HG02938 (cell line): ENCODE measurements around the gene C9orf40.
A peak's percentile ranks its signal among the peaks of the same experiment; 100 is the strongest.

Experiments
- ATAC-seq: cut with Tn5 transposase; IDR thresholded peaks from one replicate; pipeline ENCODE4 v1.9.1; 2021; ENCODE audit warnings: mild to moderate bottlenecking, moderate library complexity; ENCODE audit not compliant: unreplicated experiment

The C9orf40 gene, protein sequence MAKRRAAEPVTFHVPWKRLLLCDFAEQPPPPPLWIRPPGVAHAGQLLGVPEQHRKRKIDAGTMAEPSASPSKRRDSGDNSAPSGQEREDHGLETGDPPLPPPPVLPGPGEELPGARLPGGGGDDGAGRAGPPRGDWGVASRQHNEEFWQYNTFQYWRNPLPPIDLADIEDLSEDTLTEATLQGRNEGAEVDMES

DNA sequence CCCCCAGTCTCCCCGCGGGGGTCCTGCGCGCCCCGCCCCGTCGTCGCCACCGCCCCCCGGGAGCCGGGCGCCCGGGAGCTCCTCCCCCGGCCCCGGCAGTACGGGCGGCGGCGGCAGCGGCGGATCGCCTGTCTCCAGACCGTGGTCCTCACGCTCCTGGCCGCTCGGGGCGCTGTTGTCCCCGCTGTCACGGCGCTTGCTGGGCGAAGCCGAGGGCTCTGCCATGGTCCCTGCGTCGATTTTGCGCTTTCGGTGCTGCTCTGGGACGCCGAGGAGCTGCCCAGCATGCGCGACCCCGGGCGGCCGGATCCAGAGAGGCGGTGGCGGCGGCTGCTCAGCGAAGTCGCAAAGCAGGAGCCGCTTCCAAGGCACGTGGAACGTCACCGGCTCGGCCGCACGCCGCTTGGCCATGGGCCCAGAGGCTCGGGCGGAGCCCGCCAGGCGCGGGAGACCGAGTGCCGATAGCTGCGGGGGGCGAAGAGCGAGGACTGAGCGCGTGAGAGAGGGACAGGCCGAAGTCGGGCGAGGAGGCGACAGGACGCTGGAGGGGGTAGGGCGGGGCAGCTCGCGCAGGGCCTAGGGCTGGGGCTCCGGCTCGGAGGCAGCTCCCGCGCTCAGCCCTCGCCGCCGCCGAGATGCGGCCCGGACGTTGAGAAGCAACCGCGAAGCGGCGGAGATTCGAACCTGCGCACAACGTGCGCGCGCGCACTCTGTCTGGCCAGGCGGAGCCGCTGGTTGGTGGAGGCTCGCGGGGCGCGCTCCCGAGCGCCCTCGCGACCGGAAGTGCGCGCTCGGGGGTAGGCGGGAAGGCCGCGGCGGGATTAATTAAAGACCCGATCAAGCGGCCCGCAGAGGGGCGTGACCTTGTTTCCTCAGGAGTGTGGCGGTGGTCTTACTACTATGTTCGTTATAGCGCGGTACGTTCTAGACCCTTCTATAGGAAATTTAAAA is at the start of gene C9orf40:
C9orf40 (minus strand) TSS at position 712 of the 951 bp plus-strand sequence; CDS start at position 411, 301 bp downstream.
- peak; percentile 88 for ATAC-seq

DNA sequence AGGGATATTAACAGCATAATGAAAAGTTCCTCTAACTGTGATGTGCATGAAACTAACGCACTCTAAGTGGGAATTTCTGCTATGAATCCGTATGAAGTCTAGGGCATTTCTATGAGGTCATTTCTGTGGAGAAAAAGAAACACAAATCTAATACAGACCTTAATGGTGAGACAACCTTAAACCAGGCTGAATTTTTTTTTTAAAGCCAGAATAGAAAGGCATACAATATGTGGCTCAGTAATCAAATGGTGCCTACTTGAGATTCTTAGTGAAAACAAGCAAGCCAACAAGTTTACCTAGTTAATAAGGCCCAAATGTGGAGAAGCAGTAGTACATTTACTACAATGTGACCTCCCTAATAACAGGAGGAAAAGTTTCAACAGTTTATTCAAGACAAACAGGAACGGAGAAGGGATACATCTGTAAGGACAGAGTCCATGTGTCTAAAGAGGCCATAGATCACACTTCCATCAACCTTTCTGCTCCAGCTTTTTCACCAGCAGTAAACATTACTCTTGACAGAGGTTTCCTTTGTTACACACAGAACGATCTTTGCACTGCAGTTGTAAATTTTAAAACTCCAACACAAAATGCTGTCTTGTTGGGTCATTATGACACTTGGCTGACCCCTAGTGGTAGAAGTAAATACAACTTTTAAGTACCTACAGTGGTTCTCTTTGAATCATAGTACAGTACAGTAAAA is 49.2 kb upstream of the C9orf40 start:
- ATAC-seq: peak; percentile 88

DNA sequence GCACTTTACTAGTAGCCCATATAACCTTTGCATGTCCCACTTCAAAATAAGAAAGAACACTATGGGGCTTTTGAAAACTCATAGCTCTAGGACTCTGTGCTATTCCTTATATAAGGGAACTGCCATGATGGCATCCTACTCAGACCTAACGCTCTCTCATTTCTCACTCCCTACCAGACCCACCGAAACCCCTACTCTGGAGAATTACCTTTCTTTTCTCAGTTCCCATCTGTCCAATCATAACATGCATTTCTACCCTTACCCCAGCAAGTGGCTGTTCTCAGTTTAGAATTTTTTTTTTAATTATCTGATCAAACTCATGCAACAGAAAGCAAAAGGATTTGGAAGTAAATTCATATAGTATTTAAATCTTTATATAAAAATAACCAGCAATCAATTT is 48.1 kb upstream of the C9orf40 start:
- ATAC-seq: peak; percentile 69

DNA sequence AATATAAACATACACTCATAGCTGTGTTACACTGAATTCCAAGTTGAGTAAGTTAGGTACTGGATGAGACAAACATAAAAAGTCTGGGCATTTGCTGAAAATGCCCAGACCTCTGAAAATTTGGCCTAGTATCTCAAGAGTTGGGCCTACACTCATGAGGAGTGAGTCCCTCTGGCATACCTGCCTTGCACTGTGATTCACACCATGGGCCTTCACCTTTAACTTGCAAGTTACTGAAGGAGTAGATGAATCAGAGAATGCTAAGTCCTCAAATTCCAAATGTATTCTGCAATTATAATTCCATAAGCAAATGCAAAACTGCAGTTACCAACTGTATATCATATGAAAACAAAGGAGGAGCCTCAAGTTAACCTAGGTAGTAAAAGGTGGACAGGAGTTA is 32.3 kb upstream of the C9orf40 start:
- ATAC-seq: no peak

DNA sequence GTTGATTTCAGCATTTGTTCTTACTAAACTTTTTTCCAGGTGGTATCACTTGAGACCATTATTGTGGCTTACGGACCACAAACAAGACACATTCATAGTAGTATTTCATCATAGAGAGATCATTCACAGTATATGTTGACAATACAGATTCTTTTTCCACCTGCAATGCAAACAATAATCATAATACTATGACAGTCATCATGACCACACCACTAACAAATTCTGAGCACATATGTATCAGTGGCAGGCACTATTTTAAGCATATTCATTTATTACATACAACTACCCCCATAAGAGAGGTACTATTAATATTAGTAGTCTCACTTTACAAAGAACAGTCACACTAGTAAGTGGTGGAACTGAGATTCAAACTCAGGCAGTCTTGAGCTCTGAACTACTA is 31.0 kb upstream of the C9orf40 start:
- ATAC-seq: no peak

GRCh38 chr9:74979844-74980243 is 27.1 kb upstream of the C9orf40 start:
- no peak for ATAC-seq

GRCh38 chr9:74977287-74977686 is 24.6 kb upstream of the C9orf40 start:
- ATAC-seq: no peak

- ATAC-seq: no peak
Measured at GRCh38 chr9:74975538-74975937, 22.8 kb upstream of the C9orf40 start.

DNA sequence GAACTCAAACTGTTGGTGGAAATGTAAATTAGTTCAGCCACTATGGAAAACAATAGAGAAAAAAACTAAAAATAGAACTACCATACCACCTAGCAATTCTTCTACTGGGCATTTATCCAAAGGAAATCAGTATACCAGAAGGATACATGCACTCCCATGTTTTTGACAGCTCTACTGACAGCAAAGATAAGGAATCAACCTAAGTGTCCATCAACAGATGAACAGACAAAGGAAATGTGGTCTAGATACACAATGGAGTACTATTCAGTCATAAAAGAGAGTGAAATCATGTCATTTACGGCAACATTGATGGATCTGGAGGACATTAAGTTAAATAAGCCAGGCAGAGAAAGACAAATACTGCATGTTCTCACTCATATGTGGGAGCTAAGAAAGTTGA is 21.8 kb upstream of the C9orf40 start:
- no peak for ATAC-seq

- ATAC-seq: no peak
Measured at GRCh38 chr9:74973714-74974113, 21.0 kb upstream of the C9orf40 start.

DNA sequence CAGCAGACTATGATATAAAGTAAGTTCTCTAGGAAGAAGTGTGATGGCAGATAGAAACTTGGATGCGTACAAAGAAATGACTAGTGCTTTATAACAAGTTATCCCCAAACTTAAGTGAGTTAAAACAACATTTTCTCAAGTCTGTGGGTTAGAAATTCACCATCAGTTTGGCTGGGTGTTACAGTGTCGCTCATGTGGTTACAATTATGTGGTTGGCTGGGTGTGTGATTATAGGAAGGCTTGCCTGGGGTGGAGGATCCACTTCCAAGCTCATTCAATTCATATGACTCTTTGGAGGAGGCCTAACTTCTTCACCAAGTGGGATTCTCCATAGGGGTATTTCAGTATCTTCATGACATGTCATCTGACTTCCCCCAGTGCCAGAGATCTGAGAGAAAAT is 10.3 kb upstream of the C9orf40 start:
- no peak for ATAC-seq

DNA sequence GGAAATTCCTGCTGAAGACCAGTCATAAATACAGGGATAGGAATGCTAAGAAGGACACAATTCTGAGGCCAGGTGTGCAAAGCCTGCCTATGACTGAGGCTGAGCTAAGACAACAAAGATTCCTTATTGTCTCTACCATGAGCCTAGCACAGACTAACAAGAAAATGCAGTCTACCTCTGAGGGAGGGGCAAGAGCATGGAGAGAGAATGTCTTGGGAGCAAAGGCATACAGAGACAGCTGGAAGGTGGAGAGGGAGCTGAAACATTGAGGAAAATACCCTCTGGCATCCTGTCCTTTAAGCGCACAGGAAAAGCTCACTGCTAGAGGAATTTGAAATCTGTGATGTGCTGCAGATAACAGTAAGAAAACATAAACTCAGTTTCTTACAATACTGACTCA is 8.8 kb upstream of the C9orf40 start:
- ATAC-seq: no peak

- no peak for ATAC-seq
Measured at GRCh38 chr9:74960561-74960960, 7.8 kb upstream of the C9orf40 start.

GRCh38 chr9:74958587-74958986 is 5.9 kb upstream of the C9orf40 start:
- ATAC-seq: peak; percentile 70

- no peak for ATAC-seq
Measured at GRCh38 chr9:74953235-74953751, 581 bp upstream of the C9orf40 start.

DNA sequence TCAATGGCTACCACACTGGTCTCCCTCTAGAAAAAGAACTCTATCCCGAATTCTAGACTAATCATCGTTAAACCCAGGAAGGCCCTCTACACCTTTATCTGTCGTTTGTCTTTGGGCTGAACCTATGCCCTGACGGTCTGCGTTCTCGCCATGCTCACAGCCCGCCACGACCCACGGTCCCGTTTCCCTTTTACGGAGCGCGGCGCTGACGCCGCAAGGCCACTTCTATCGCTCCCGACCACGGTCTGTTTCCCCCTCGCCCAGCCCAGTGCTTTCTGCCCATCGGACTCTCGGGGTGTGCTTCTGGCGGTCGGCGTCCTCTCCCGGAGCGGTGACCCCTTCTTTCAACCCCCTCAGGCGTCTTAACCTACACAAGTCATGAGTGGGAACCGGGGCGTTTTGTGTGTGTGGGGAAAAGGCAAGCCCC is 974 bp downstream of the C9orf40 start:
- ATAC-seq: peak; percentile 33

DNA sequence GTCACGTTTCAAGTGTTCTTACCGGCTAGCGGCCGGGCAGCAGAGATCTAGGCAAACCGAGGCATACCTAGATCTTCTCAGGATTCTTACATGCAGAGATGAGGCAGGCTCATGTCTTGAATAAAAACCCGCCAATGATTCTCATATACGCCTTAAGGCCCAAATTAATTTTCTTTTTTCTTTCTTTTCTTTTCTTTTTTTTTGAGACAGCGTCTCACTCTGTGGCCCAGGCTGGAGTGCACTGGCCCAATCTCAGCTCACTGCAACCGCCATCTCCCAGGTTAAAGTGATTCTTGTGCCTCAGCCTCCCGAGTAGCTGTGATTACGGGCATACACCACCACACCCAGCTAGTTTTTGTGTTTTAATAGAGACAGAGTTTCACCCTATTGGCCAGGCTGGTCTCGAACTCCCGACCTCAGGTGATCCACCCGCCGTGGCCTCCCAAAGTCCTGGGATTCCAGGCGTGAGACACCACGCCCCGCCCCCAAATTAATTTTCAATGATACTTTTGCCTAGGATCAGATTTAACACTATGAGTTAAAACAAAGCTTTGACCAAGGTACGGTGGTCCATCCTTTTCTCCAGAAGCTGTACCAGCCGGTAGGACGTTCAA is 1.5 kb downstream of the C9orf40 start:
- peak; percentile 1 for ATAC-seq

GRCh38 chr9:74949859-74950855 is 2.6 kb downstream of the C9orf40 start:
- no peak for ATAC-seq

- ATAC-seq: no peak
Measured at GRCh38 chr9:74948937-74949336, 3.8 kb downstream of the C9orf40 start.

GRCh38 chr9:74946686-74947085 is 6.0 kb downstream of the C9orf40 start:
- no peak for ATAC-seq
